PFSK-1 (cell line): ENCODE results near the gene TMEM43.

Experiments
- FOXP2 ChIP-seq: optimal IDR thresholded peaks from 2 replicates; pipeline ENCODE3; 2011; ENCODE audit warnings: borderline replicate concordance, control low read depth, inconsistent platforms; ENCODE audit not compliant: insufficient read depth; ENCODE audit errors: extremely low read length, extremely low read depth
- POLR2AphosphoS5 ChIP-seq: IDR thresholded peaks from 2 replicates; pipeline ENCODE4 v1.6.1; 2012; ENCODE audit warnings: low read depth, mild to moderate bottlenecking, control low read depth, low read length, moderate library complexity
- REST ChIP-seq, 2 experiments: IDR thresholded peaks; 2 replicates each; pipeline versions ENCODE4 v1.6.1 to v1.8.0; 2011 to 2012; ENCODE audit warnings: low read depth in 2 of 2, low read length in 2 of 2, control low read depth in 1 of 2, inconsistent platforms in 1 of 2, mild to moderate bottlenecking in 1 of 2, moderate library complexity in 1 of 2; ENCODE audit not compliant: insufficient read depth in 1 of 2
- SIN3A ChIP-seq: IDR thresholded peaks from 2 replicates; pipeline ENCODE4 v1.6.1; 2012; ENCODE audit warnings: mild to moderate bottlenecking, low read length, moderate library complexity, borderline replicate concordance; ENCODE audit not compliant: insufficient read depth
- TAF1 ChIP-seq: IDR thresholded peaks from 2 replicates; pipeline ENCODE4 v1.6.1; 2012; ENCODE audit warnings: low read length, control low read depth, borderline replicate concordance; ENCODE audit not compliant: insufficient read depth

The TMEM43 gene

GRCh38 chr3:14096742-14097141 is 28.1 kb upstream of the TMEM43 start:
- TF ChIP-seq TAF1 (no peak), POLR2AphosphoS5 (no peak), REST (IDR thresholded peaks at IDR 0.05; ENCODE audit: insufficient read depth in 1 of 2, low read depth in 2 of 2, low read length in 2 of 2) (no peak), FOXP2 (no peak)

- no peak for TF ChIP-seq TAF1
- no peak for TF ChIP-seq FOXP2
- no peak for TF ChIP-seq POLR2AphosphoS5
- no peak for TF ChIP-seq REST (IDR thresholded peaks at IDR 0.05; ENCODE audit: insufficient read depth in 1 of 2, low read depth in 2 of 2, low read length in 2 of 2)
- TF ChIP-seq SIN3A: no peak
Measured at GRCh38 chr3:14097616-14098391, 27.0 kb upstream of the TMEM43 start.

GRCh38 chr3:14110699-14111098 is 14.2 kb upstream of the TMEM43 start:
- no peak for TF ChIP-seq SIN3A
- TF ChIP-seq TAF1: no peak
- TF ChIP-seq FOXP2: no peak
- no peak for TF ChIP-seq POLR2AphosphoS5
- TF ChIP-seq REST (IDR thresholded peaks at IDR 0.05; ENCODE audit: insufficient read depth in 1 of 2, low read depth in 2 of 2, low read length in 2 of 2): no peak

- TF ChIP-seq TAF1: no peak
- no peak for TF ChIP-seq POLR2AphosphoS5
- no peak for TF ChIP-seq REST (IDR thresholded peaks at IDR 0.05; ENCODE audit: insufficient read depth in 1 of 2, low read depth in 2 of 2, low read length in 2 of 2)
- TF ChIP-seq FOXP2: no peak
- TF ChIP-seq SIN3A: no peak
Measured at GRCh38 chr3:14113965-14114635, 10.8 kb upstream of the TMEM43 start.
